MM.1S (cell line): ENCODE data around the gene FUT8.

Source experiments
- DNase-seq: peaks from one replicate; pipeline ENCODE4 v3.0.0-alpha.2; 2015
- H2AFZ ChIP-seq: fragments of 300-600 bp; sonication (generic); 2 replicates; pipeline ENCODE4 v1.6.0; 2016; ENCODE audit warnings: antibody characterized with exemption, low read length
- H3F3A ChIP-seq: fragments of 300-600 bp; sonication (generic); 2 replicates; pipeline ENCODE4 v1.6.1; 2016; ENCODE audit warnings: mild to moderate bottlenecking, antibody characterized with exemption, low read length, moderate library complexity, mixed read lengths; ENCODE audit not compliant: insufficient read depth
- H3K27ac ChIP-seq: fragments of 300-600 bp; sonication (generic); 2 replicates; pipeline ENCODE4 v1.5.1; 2016; ENCODE audit warnings: mild to moderate bottlenecking, low read length
- H3K27me3 ChIP-seq: fragments of 300-600 bp; sonication (generic); replicated peaks from 2 replicates; pipeline ENCODE4 v1.6.0; 2016; ENCODE audit warnings: low read length; ENCODE audit not compliant: insufficient read depth
- H3K36me3 ChIP-seq: fragments of 300-600 bp; sonication (generic); replicated peaks from 2 replicates; pipeline ENCODE4 v1.6.1; 2016; ENCODE audit warnings: mild to moderate bottlenecking, low read length, mixed read lengths; ENCODE audit not compliant: insufficient read depth
- H3K4me1 ChIP-seq: fragments of 300-600 bp; sonication (generic); 2 replicates; pipeline ENCODE4 v1.6.1; 2016; ENCODE audit warnings: low read length, mixed read lengths
- H3K4me2 ChIP-seq: fragments of 300-600 bp; sonication (generic); 2 replicates; pipeline ENCODE4 v1.6.0; 2016; ENCODE audit warnings: low read depth, low read length
- H3K4me3 ChIP-seq: fragments of 300-600 bp; sonication (generic); 2 replicates; pipeline ENCODE4 v1.5.1; 2016; ENCODE audit warnings: low read length, mixed read lengths
- H3K79me2 ChIP-seq: fragments of 300-600 bp; sonication (generic); 2 replicates; pipeline ENCODE4 v1.6.1; 2016; ENCODE audit warnings: mixed run types, low read length, mixed read lengths
- H3K9ac ChIP-seq: fragments of 300-600 bp; sonication (generic); 2 replicates; pipeline ENCODE4 v1.6.1; 2016; ENCODE audit warnings: low read length, mixed read lengths
- H3K9me2 ChIP-seq: fragments of 300-600 bp; sonication (generic); replicated peaks from 2 replicates; pipeline ENCODE4 v1.6.1; 2016; ENCODE audit warnings: mild to moderate bottlenecking, low read length, mixed read lengths; ENCODE audit not compliant: insufficient read depth
- H3K9me3 ChIP-seq: fragments of 300-600 bp; sonication (generic); replicated peaks from 2 replicates; pipeline ENCODE4 v1.6.1; 2016; ENCODE audit warnings: mild to moderate bottlenecking, low read length, mixed read lengths; ENCODE audit not compliant: insufficient read depth
- H4K20me1 ChIP-seq: fragments of 300-600 bp; sonication (generic); 2 replicates; pipeline ENCODE4 v1.6.1; 2016; ENCODE audit warnings: mild to moderate bottlenecking, low read length, moderate library complexity, mixed read lengths; ENCODE audit not compliant: insufficient read depth
- CTCF ChIP-seq: fragments of 300-600 bp; sonication (generic); IDR thresholded peaks from 2 replicates; pipeline ENCODE4 v1.5.1; 2016; ENCODE audit warnings: antibody characterized with exemption, low read length, mixed read lengths
- EZH2 ChIP-seq: fragments of 300-600 bp; sonication (generic); optimal IDR thresholded peaks from 2 replicates; pipeline ENCODE3; 2017; ENCODE audit warnings: low read depth, mild to moderate bottlenecking, antibody characterized with exemption, low read length, mixed read lengths
- EZH2phosphoT487 ChIP-seq: fragments of 300-600 bp; sonication (generic); IDR thresholded peaks from 2 replicates; pipeline ENCODE4 v1.6.1; 2018; ENCODE audit warnings: antibody characterized with exemption, low read length

Gene FUT8

DNA sequence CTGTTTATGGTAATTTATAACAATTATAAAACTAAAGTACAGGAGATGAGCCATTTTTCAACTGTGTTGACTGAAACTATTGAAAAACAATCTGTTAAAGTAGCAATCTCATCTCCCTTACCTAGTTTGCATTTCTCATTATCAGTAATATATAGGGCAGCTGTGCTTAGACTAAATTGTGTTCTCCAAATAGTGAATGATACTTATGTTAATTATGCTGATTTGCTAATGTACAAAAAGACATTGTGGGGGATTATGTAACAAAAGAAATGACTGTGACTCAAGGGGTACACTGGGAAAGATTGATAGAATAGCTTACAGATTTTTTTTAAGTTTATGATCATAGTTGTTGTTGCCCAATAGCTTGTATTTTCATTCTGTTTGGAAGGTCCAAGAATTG, 207.7 kb downstream of the FUT8 start:
- H3F3A ChIP-seq = no peaks in the 10 kb centered on the region
- H3K9me2 ChIP-seq = no peaks in the 10 kb centered on the region
- TF ChIP-seq EZH2phosphoT487 (no peak), CTCF (no peak), EZH2 (no peak)
- no peaks in the 10 kb centered on the region for H3K36me3 ChIP-seq
- H3K9ac ChIP-seq = no peak overlapping the region
- H4K20me1 ChIP-seq = no peaks in the 10 kb centered on the region
- no peaks in the 10 kb centered on the region for H3K79me2 ChIP-seq
- H3K4me2 ChIP-seq = no peak overlapping the region
- no peaks in the 10 kb centered on the region for H3K27me3 ChIP-seq
- DNase-seq = no peak
- H3K4me3 ChIP-seq = no peak overlapping the region
- no peak overlapping the region for H2AFZ ChIP-seq
- H3K9me3 ChIP-seq = no peaks in the 10 kb centered on the region
- no peak overlapping the region for H3K27ac ChIP-seq
- no peaks in the 10 kb centered on the region for H3K4me1 ChIP-seq

- H3K9me3 ChIP-seq = no peaks in the 10 kb centered on the region
- H3K4me3 ChIP-seq = no peak overlapping the region
- H3K36me3 ChIP-seq = no peaks in the 10 kb centered on the region
- H3F3A ChIP-seq = no peaks in the 10 kb centered on the region
- no peak for DNase-seq
- H3K4me1 ChIP-seq = no peaks in the 10 kb centered on the region
- H2AFZ ChIP-seq = no peak overlapping the region
- no peak overlapping the region for H3K27ac ChIP-seq
- TF ChIP-seq EZH2 (no peak), CTCF (no peak), EZH2phosphoT487 (no peak)
- no peaks in the 10 kb centered on the region for H3K79me2 ChIP-seq
- H3K9ac ChIP-seq = no peak overlapping the region
- H3K4me2 ChIP-seq = no peak overlapping the region
- no peaks in the 10 kb centered on the region for H3K27me3 ChIP-seq
- no peaks in the 10 kb centered on the region for H3K9me2 ChIP-seq
- H4K20me1 ChIP-seq = no peaks in the 10 kb centered on the region
Measured at GRCh38 chr14:65622703-65623102, 210.2 kb downstream of the FUT8 start.

GRCh38 chr14:65623759-65624158, 211.2 kb downstream of the FUT8 start:
- no peak for DNase-seq
- no peaks in the 10 kb centered on the region for H3K36me3 ChIP-seq
- H3K27me3 ChIP-seq = no peaks in the 10 kb centered on the region
- H3K9ac ChIP-seq = no peak overlapping the region
- no peaks in the 10 kb centered on the region for H4K20me1 ChIP-seq
- no peaks in the 10 kb centered on the region for H3K4me1 ChIP-seq
- no peaks in the 10 kb centered on the region for H3K9me3 ChIP-seq
- TF ChIP-seq EZH2phosphoT487 = no peak
- no peak for TF ChIP-seq EZH2
- TF ChIP-seq CTCF = no peak
- H3F3A ChIP-seq = no peaks in the 10 kb centered on the region
- H3K9me2 ChIP-seq = no peaks in the 10 kb centered on the region
- no peak overlapping the region for H2AFZ ChIP-seq
- H3K79me2 ChIP-seq = no peaks in the 10 kb centered on the region
- no peak overlapping the region for H3K4me3 ChIP-seq
- no peak overlapping the region for H3K27ac ChIP-seq
- H3K4me2 ChIP-seq = no peak overlapping the region

DNA sequence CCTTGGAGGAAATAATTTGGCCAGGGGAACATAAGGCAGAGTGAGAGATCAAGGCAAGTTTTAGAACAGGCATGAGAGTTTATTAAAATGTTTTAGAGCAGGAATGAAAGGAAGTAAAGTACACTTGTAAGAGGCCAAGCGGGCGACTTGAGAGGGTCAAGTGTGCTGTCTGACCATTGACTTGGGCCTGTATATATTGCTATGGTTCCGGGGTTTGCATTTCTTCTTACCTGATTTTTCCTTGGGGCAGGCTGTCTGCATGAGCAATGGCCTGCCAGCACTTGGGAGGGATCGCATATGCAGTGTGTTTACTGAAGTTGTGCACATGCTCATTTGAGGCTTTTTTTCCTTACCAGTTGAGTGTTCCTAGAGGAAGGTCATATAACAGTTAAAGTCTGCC, 214.8 kb downstream of the FUT8 start:
- Histone ChIP-seq H3K36me3 (no peaks in the 10 kb centered on the region), H3K27ac (no peak overlapping the region), H3K4me3 (no peak overlapping the region), H3K4me2 (no peak overlapping the region), H3K9me2 (no peaks in the 10 kb centered on the region), H3F3A (no peaks in the 10 kb centered on the region), H3K79me2 (no peaks in the 10 kb centered on the region), H4K20me1 (no peaks in the 10 kb centered on the region), H3K27me3 (no peaks in the 10 kb centered on the region), H3K9me3 (no peaks in the 10 kb centered on the region), H3K4me1 (peaks cover 13% of the 10 kb centered on the region; the same call in 1 of the 2 replicates), H2AFZ (no peak overlapping the region), H3K9ac (no peak overlapping the region)
- no peak for DNase-seq
- TF ChIP-seq CTCF = no peak
- TF ChIP-seq EZH2 = no peak
- TF ChIP-seq EZH2phosphoT487 = no peak
